ENCODE measurements around the gene LCE3C.
"Not testable (repeated sequence)": the region's sequence is repeated elsewhere in the genome, so short reads cannot be mapped to it uniquely, and the experiment has no call there.

Gene LCE3C, protein sequence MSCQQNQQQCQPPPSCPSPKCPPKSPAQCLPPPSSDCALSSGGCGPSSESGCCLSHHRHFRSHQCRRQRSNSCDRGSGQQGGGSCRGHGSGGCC

DNA sequence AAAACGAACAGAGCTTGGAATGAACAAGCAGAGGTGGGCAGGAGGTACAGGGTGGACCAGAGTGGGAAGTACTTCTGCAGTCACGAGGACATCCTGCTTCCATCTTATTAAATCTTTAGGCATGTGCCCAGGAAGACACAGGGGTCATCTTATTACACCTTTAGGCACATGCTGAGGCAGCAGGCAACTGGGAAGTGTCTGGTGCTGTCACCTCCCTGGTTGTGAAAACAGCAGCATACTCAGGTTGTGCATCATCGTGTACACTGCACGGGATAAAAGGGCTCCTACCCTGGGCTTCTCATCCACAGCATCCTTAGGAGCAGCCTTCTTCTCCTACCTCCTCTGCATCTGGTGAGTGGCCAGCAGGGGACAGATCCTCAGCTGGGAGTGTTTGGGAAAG lies at the start of gene LCE3C:
Gene LCE3C, plus strand, starts transcription at position 301 of the 400 bp plus-strand sequence. CDS start 498 bp downstream, outside the sequence.
- no peak for DNase-seq

DNA sequence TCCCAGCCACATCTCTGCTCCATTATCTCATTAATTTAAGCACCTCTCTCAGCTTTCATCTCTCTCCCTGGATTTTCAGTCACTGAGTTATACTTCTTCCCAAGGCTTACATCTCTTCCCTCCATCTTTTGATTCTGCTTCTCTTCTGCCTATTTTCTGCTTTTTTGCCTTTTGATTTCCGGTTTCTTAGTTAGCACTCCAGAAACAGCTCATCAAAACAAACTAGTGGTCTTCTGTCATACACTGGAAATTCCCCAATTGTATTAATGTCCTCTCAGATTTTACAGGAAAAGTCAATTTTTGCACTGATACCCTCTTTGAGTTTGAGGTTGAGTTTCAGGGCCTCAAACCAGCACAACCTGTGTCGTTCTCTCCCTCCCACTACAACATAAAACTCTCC lies 34.9 kb upstream of the LCE3C start:
- DNase-seq: no peak

DNA sequence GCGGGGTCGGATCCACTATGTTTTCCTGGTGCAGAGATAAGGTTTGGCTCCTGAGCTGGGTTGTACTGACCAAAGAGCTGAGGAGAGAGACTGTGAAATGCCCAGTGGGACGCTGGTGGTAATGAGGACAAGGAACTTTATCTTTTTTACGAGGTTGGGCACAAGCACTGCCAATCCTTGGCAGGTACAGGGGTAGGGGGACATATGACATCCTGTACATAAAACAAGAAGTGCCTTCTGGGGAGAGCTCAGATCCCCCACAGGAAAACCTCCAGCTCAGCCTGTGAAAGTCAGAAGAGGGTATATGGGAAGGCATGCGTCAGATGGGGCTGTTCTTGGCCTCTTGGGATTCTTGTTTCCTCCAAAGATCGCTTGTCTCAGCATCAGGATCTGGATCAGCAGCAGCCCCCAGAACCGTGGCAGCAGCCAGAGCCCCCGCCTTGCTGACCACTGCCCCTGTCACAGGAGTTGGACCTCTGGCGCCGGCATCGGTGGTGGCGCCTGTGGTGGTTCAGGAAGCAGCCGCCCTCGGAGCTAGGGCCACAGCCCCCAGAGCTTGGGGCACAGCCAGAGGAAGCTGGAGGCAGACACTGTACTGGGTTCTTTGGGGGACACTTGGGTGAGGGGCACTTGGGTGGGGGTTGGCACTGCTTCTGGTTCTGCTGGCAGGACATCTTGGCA lies 34.4 kb upstream of the LCE3C start:
- no peak for DNase-seq

DNA sequence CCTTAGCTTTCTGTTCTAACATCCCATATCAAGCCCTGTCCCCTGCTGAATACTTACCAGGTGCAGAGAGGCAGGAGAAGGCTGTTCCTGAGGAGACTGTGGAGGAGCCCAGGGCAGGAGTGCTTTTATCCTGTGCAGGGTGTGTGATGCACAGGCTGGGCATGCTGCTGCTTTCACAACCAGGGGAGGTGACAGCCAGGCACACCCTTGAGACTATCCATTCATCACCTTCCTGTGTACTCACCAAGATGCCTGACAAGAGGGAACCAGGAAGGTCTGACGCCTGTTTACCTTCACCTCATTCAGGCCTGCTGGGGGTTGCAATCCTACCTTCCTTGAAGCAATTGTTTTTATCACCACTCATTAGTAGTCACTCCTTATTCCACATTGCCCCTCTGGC lies 33.4 kb upstream of the LCE3C start, which contains the start of gene LCE3E:
Gene LCE3E, minus strand, starts transcription at position 100 of the 400 bp plus-strand sequence. CDS start 572 bp downstream, outside the sequence.
- DNase-seq: no peak

DNA sequence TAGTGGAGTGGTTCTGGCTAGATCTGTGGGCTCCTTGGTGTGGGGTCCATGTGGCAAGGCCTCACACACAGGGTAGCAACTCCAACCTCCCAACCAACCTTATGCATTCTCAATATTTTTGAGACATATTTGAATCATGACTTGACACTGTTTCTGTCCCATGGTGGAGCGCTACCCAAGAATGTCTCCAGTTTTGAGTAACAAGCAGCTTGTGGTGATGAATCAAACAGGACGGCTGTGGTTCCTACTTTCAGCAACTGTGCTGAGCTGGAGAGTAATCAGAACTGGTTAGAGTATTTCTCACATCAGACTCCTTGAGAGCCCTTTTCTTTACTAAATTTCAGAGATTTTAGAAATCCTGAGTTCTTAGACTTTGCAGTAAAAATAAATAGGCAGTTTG lies 22.9 kb upstream of the LCE3C start:
- no peak for DNase-seq

DNA sequence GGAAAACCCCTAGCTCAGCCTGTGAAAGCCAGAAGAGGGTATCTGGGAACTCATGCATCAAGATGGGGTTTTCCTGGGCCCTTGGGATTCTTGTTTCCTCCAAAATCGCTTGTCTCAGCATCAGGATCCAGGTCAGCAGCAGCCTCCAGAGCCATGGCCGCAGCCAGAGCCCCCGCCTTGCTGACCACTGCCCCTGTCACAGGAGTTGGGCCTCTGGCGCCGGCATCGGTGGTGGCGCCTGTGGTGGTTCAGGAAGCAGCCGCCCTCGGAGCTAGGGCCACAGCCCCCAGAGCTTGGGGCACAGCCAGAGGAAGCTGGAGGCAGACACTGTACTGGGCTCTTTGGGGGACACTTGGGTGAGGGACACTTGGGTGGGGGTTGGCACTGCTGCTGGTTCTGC lies 20.5 kb upstream of the LCE3C start:
- not testable (repeated sequence) for DNase-seq

DNA sequence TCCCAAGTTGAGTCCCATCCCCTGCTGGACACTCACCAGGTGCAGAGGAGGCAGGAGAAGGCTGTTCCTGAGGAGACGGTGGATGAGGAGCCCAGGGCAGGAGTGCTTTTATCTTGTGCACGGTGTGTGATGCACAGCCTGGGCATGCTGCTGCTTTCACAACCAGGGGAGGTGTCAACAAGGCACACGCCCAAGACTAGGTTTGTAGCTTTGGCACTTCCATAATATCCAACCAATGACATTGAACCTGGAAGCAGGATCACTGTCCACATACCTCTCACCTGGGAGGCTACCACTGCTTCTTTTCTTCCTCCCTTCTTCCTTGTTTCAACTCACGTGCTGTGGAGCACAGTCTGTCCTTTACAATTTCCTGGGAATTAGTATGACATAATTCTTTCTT lies 19.6 kb upstream of the LCE3C start, which contains the start of gene LCE3D:
Gene LCE3D, minus strand, starts transcription at position 84 of the 400 bp plus-strand sequence. CDS start 580 bp downstream, outside the sequence.
- DNase-seq: no peak

DNA sequence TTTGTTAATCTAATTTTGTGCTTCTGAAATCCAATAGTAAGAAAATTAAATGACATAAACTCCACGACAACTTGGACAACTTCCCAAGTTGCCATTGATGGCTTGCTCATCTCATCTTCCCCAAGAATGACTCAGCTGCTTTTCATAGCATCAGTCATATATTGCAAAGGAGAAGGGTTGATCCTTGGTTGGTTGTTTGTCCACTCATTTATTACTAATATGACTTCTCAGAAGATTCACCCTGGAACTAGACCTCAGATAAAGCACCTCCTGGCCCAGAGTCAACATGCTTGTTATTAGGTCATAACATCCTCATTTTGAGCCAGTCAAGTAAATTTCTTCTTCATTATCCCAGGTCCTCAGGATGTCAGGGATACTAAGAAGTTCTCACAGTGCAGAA lies 17.4 kb upstream of the LCE3C start:
- DNase-seq: no peak

DNA sequence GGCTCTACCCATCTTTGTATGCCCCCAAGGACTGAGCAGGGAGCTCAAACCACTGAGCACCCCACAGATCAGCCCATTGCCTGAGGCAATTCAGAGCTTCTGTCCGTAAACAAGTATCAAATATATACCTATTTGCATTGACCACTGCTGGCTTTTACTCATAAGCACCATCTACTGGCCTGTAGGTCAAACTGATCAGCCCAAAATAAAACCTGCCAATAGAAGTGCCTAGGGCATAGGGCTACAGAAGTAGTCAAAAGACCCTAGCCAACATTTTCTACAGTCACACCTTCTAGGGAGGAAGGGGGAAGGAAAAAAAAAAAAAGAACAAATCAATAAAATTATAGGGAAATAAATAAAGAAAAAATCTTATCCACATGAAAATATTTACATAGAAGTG lies 14.4 kb upstream of the LCE3C start:
- no peak for DNase-seq

DNA sequence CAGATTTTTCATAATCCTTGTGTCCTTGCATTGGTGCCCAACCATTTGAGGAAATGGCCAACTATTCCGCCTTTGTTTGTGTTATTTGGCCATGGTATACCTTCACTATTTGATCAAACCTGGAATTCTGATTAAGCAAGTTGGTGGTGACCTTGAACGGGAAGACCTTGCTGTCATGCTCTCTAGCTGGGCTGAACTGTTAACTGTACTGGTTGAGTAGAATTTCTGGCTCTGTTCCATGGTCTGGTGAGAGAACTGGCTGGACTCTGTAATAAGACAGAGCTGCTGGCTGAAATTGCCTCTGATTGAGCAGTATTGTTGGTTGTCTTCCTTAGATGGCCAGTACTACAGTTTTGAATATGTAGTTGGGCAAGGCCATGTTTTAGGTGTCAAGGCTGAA lies 3.0 kb upstream of the LCE3C start:
- DNase-seq: no peak

DNA sequence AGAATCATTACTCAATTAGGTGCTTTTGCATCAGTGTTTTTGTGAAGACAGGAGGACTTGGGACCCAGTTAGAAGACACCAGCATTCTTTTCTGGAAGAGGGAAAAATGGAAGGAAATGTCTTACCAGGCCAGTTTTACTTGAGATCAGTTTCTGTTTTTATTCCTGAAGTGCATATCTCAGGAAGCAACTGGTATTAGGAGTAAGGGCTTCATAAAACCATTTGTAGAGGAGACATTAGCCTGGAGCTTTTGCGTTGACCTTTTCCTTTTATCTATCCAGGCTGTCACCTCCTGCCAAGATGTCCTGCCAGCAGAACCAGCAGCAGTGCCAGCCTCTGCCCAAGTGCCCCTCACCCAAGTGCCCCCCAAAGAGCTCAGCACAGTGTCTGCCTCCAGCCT lies 13.5 kb downstream of the LCE3C start, which contains the start of gene LCE3B:
Gene LCE3B, plus strand, starts transcription at position 301 of the 400 bp plus-strand sequence. Its CDS starts 0 bp downstream, at position 301.
- no peak for DNase-seq

DNA sequence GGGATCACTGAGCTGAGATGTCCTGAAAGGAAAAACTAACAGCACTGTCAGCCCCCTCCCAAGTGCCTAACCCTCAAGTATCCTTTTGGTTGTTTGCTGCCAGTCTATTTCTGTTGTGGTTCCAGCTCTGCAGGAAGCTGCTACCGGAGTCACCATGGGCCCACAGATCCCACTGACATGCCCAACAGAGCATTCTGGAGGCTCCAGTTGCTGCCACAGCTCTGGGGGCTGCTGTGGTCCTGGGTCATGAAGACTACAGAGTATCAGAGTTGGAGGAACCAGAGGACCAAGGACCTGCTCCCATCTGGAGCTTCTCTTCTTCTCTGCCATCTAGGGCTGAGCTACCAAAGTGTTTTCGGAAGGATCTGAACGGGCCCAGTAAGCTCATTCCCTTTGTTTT lies 22.0 kb downstream of the LCE3C start:
- no peak for DNase-seq

DNA sequence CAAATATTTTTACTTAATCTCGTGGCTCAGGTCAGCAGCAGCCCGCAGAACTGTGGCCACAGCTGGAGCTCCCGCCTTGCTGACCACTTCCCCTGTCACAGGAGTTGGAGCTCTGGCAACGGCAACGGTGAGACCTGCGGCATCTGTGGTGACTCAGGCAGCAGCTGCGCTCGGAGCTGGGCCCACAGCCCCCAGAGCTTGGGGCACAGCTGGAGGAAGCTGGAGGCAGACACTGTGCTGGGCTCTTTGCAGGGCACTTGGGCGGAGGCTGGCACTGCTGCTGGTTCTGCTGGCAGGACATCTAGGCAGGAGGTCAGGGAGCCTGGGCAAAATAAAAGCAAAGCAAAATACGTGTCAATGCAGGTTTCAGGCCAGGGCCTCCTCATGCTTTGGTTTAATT lies 22.8 kb downstream of the LCE3C start, which contains the start of gene LCE3A:
Gene LCE3A, minus strand, starts transcription at position 301 of the 400 bp plus-strand sequence. Its CDS starts 0 bp downstream, at position 301.
- DNase-seq: no peak

DNA sequence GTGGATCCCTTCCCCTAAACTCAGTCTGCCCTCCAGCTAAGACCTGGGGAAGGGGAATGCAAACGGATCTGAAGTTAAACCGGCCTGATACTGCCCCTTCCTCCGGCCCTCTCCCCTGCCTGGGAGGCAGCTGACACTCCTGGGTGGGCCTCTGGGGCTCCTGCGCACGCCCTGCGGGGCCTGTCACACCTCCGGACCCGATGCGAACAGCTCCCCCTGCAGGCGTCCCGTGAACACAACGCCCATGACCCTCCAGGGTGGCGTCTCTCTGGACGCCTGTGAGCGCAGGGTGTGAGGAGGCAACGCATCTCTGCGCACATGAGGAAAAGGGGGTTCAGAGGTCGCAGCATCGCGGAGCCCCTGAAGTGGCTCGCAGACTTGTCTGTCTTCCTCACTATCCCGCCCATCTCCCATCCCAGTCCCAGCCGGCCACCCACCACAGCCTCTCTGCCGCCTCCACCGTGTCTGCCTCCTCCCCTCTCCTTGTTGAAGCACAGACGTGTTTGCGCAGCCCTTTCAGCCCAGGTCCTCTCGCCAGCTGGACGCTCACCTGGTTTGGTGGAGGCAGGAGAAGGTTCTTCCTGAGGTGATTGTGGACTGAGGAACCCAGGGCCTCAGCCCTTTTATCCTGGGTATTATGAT lies 23.3 kb downstream of the LCE3C start:
- no peak for DNase-seq

DNA sequence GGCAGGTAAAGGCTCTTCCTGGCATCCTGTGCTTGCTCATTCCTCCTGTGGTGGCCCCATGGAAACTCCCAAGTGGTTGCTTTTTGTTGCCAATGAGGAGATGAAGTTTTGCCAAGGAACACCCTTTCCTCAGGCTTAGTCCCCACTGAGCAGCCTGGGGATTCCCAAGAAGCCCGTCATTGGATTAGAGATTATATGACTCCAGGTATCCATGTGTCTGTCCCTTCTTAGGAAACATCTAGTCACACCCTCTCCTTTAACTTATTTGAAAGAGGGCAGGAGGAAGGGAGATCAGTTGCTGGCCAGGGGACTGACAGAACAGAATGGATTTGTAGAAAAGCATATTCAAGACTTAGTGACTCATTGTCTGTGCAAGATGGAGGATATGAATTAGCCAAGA lies 26.7 kb downstream of the LCE3C start:
- DNase-seq: no peak

DNA sequence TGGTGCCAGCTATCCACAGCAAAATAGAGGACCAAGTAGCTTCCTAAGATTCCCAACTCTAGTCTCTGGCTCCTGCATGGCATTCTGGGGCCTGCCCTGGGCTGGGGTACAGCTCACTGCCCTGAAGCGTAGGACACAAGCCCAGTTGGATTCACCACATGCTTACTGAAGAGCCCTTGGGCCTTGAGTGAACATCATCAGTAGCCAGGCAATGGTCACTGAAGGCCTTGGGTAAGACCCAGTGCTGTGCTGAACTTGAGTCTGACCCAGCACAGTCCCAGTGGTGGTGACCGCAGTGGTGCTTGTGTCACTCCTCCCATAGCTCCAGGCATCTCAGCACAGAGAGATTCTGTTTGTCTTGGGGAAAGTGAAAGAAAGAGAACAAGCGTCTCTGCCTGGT lies 30.6 kb downstream of the LCE3C start:
- no peak for DNase-seq

DNA sequence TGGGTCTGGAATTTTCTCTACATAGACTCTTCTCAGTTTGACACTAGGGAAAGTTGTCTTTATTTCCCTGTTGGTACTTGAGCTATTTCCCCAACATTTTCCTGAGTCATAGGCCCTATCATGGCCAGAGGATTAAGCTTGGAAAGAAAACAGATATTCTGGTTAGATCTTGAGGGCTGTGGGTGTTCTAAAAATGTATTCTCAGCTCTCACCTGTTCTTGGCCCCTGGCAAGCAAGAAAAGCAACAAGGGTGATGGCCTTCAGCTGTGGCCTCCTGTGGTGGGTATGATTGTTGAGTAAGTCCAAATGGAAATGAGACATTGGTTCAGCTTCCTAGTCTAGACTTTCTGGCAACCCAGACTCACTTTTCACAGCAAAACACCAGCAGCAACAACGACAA lies 40.3 kb downstream of the LCE3C start:
- DNase-seq: no peak

DNA sequence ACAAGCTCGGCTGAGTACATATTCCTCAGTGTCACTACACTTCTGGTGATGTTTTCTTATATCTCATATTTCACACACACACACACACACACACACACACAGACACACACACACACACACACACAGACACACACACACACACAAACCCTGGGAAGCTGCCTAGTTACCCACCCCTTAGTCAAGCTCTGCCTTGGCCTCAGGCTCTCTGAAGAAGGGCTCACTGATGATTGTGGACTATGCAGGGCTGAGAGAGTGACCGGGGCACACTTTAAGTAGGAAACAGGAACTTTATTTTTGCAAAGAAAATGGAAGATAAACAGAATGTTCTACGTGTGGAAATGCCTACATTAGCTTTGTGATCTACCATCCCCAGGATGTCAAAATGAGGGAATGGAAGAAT lies 43.9 kb downstream of the LCE3C start:
- no peak for DNase-seq

DNA sequence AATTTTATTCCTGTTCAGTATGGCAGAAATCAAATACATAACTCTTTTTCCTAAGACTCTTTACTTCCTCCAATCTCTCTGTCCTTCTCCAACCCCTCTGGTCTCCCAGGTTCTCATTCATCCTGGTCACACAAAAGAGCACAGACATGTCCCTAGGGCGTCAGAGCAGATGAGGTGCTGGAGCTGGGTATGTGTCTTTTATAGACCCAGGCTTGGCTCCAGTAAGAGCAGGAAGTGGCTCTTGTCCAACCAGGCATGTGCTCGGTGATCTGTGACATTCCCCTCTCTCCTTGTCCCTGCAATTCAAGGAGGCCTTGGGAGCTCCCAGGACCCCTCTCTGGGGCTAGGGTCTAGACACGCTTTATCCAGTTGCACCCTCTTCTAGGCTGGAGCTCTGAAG lies 45.1 kb downstream of the LCE3C start:
- DNase-seq: no peak

DNA sequence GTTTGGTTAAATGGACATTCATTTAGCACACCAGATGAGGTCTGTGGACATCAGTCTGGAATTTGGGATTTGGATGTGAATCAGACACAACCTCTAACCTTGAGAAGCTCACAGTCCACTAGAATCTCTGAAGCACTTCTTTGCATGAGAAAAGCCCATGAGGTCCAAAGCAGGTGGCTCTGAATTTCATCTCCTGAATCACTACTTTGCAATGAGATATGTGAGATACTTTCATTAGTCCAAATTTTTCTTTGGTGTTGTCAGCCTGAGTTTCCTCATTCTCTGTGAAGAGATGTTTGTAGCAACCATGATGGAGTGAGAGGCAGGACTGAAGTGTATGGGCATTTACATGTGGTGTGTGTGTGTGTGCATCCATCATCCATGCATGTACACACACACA lies 46.6 kb downstream of the LCE3C start:
- DNase-seq: no peak
